Mesangial cell (primary cell): ENCODE results near the gene GXYLT1. TPM values are rescaled to one million over a fixed set of nuclear protein-coding genes. Genes with fewer than 3 reads are reported as not detected.

ENCODE experiments used
- total RNA-seq: library from RNA; depleted of rRNA; stranded (reverse); fragments of >200 nt; gene quantifications from 2 replicates; pipeline ENCODE4 v1.2.3, GENCODE V29; 2015

GXYLT1 gene, protein sequence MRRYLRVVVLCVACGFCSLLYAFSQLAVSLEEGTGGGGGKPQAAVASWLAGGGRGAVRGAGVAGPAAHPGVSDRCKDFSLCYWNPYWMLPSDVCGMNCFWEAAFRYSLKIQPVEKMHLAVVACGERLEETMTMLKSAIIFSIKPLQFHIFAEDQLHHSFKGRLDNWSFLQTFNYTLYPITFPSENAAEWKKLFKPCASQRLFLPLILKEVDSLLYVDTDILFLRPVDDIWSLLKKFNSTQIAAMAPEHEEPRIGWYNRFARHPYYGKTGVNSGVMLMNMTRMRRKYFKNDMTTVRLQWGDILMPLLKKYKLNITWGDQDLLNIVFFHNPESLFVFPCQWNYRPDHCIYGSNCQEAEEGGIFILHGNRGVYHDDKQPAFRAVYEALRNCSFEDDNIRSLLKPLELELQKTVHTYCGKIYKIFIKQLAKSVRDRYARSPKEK
- 9.5 and 12.5 TPM in 2 replicates for total RNA-seq

DNA sequence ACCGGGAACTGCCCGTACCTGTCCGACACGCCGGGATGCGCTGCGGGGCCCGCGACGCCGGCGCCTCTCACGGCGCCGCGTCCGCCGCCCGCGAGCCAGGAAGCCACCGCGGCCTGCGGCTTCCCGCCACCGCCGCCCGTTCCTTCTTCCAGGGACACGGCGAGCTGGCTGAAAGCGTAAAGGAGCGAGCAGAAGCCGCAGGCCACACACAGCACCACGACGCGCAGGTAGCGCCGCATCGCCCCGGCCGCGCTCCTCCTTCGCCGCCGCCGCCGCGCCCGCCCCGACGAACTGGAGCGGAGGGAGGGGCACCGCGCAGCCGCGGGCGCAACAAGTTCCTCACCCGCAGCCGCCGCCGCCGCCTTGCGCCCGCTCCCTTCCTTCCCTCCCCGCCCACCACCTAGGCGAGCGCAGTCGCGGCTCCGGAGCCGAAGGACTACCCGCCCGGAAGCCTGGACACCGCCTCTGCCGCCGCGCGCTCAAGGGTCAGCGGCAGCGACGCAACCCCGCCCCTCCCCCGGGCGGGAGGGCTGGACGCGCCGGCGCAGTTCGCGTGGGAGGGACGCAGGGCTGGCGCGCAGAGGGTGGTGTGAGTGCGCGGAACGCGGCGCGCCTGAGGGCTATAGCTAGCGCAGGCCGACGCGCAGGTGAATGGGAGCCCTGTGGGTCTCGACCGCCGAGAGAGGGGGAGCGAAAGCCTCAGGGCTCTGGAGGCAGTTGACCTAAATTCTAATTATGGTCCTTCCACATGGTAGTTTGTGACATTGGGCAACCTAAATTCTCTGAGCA, at the start of gene GXYLT1:
Gene GXYLT1 (minus strand): TSS at position 467 of the 789 bp plus-strand sequence. CDS start 228 bp downstream, at position 239.

Other genes with a start within 250 kb of the GXYLT1 start
- gene YAF2, start 93.4 kb upstream of the GXYLT1 start, total RNA-seq = 5.2 and 6.5 TPM in 2 replicates
- gene ZCRB1, start 181.2 kb upstream of the GXYLT1 start, total RNA-seq = 14.7 and 20.2 TPM in 2 replicates
- gene PPHLN1, start 181.3 kb upstream of the GXYLT1 start, total RNA-seq = 34.7 and 42.2 TPM in 2 replicates